Subcutaneous abdominal adipose tissue (tissue), 5 donors: ENCODE measurements around the gene NLRP8.

Experiments used
- H3K27ac ChIP-seq: one replicate; pipeline ENCODE4 v1.7.0; 2013; ENCODE audit warnings: low read depth, mild to moderate bottlenecking, inconsistent platforms, low read length, moderate library complexity
- H3K27me3 ChIP-seq, 5 donors: one replicate each; pipeline ENCODE4 v1.7.0; 2013; ENCODE audit warnings: low read length in 5 of 5, inconsistent platforms in 1 of 5; ENCODE audit not compliant: control insufficient read depth in 5 of 5, insufficient read depth in 4 of 5
- H3K36me3 ChIP-seq, 5 donors: one replicate each; pipeline ENCODE4 v1.7.0; 2013; ENCODE audit warnings: low read length in 5 of 5; ENCODE audit not compliant: control insufficient read depth in 5 of 5, insufficient read depth in 5 of 5
- H3K4me1 ChIP-seq, 5 donors: one replicate each; pipeline ENCODE4 v1.7.0; 2013; ENCODE audit warnings: low read length in 5 of 5, mild to moderate bottlenecking in 3 of 5, moderate library complexity in 1 of 5; ENCODE audit not compliant: control insufficient read depth in 5 of 5, insufficient read depth in 5 of 5
- H3K4me3 ChIP-seq, 5 donors: one replicate each; pipeline ENCODE4 v1.7.0; 2013; ENCODE audit warnings: low read length in 5 of 5, low read depth in 1 of 5
- H3K9ac ChIP-seq, 5 donors: one replicate each; pipeline ENCODE4 v1.7.0; 2013; ENCODE audit warnings: low read length in 5 of 5, mild to moderate bottlenecking in 4 of 5, moderate library complexity in 3 of 5
- H3K9me3 ChIP-seq, 5 donors: one replicate each; pipeline ENCODE4 v1.7.0; 2013; ENCODE audit warnings: low read length in 5 of 5; ENCODE audit not compliant: control insufficient read depth in 5 of 5
- donor health status: healthy.
- donor health status: healthy.
- donor health status: healthy.
- donor health status: healthy.
- donor health status: healthy.

The NLRP8 gene

DNA sequence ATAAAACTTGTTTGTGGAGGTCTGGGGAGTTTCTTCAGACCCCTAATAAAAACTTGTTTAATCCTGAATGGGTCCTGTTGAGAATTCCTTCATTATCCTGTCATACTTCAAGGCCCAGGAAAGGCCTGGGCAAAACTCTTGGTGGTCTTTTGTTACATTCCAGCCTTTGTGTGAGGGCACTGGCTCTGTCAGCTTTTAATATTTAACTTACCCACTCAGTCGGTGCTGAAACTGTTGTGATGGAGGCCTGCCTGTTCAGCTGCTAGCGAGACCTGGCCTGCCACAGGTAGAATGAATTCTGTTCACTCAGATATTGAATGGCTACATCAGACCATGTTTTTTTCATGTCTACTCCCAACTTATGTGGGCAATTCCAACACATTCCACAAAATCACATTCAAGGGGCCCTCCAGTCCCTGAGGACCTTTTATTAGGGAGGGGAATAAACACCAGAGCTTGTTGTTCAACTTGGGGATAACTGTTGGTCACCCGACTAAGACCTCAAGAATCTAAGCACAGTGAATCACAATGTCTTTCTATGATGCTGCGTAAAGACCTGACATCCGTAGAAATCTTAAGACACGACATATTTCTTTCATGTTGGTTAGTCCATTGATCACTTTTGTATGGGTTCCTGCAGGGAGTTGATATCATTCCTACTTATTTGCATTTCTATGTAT, 12.5 kb downstream of the NLRP8 start:
- Histone ChIP-seq H3K27me3 (peaks cover 0 to 5% (median 0%) of the 10 kb centered on the region in 5 donors), H3K36me3 (no peaks in the 10 kb centered on the region), H3K9me3 (no peaks in the 10 kb centered on the region), H3K9ac (no peak overlapping the region), H3K4me1 (peaks cover 0 to 2% (median 0%) of the 10 kb centered on the region in 5 donors), H3K4me3 (no peak overlapping the region), H3K27ac (no peak overlapping the region)

GRCh38 chr19:55962186-55962585, 14.6 kb downstream of the NLRP8 start:
- no peak overlapping the region for H3K4me3 ChIP-seq
- no peak overlapping the region for H3K9ac ChIP-seq
- no peaks in the 10 kb centered on the region for H3K4me1 ChIP-seq
- no peak overlapping the region for H3K27ac ChIP-seq
- H3K27me3 ChIP-seq: peaks cover 0 to 5% (median 0%) of the 10 kb centered on the region in 5 donors
- H3K9me3 ChIP-seq: no peaks in the 10 kb centered on the region
- no peaks in the 10 kb centered on the region for H3K36me3 ChIP-seq

- Histone ChIP-seq H3K9me3 (peaks cover under 1 to 3% (median 2%) of the 10 kb centered on the region in 5 donors), H3K27me3 (peaks cover 0 to 4% (median 0%) of the 10 kb centered on the region in 5 donors), H3K9ac (no peak overlapping the region), H3K27ac (no peak overlapping the region), H3K4me3 (no peak overlapping the region), H3K4me1 (no peaks in the 10 kb centered on the region), H3K36me3 (no peaks in the 10 kb centered on the region)
These were observed 26.4 kb downstream of the NLRP8 start for GRCh38 chr19:55973982-55974381.

DNA sequence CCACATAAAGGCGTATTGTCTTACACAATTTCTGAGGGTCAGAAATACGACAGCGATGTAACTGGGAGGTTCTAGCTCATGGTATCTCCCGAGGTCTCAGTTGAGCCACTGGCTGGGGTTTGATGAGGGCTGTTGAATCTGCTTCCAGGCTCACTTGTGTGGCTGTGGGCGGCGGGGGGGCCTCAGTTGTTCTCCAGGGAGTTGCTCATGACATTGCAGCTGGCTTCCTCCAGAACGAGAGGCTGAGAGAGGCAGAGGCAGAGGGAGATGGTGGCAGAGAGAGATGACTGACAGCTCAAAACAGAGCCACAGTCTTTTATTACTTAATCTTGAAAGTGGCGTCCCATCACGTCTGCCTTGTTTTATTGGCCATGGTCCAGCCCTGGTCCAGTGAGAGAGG, 32.8 kb downstream of the NLRP8 start:
- Histone ChIP-seq H3K36me3 (no peaks in the 10 kb centered on the region), H3K9me3 (peaks cover 3 to 7% (median 4%) of the 10 kb centered on the region in 5 donors), H3K9ac (no peak overlapping the region), H3K27me3 (peaks cover 0 to 4% (median 0%) of the 10 kb centered on the region in 5 donors), H3K27ac (no peak overlapping the region), H3K4me1 (no peaks in the 10 kb centered on the region), H3K4me3 (no peak overlapping the region)

GRCh38 chr19:55985254-55985653, 37.6 kb downstream of the NLRP8 start:
- no peak overlapping the region for H3K27ac ChIP-seq
- peaks cover 0 to 5% (median 3%) of the 10 kb centered on the region in 5 donors for H3K27me3 ChIP-seq
- H3K9me3 ChIP-seq: no peaks in the 10 kb centered on the region
- H3K9ac ChIP-seq: no peak overlapping the region
- no peaks in the 10 kb centered on the region for H3K4me1 ChIP-seq
- no peaks in the 10 kb centered on the region for H3K36me3 ChIP-seq
- H3K4me3 ChIP-seq: no peak overlapping the region

- H3K4me1 ChIP-seq: no peaks in the 10 kb centered on the region
- H3K27me3 ChIP-seq: peaks cover 0 to 4% (median 0%) of the 10 kb centered on the region in 5 donors
- no peaks in the 10 kb centered on the region for H3K36me3 ChIP-seq
- H3K4me3 ChIP-seq: no peak within 1 kb of the TSS
- H3K27ac ChIP-seq: no peak within 1 kb of the TSS
- H3K9ac ChIP-seq: no peak within 1 kb of the TSS
- H3K9me3 ChIP-seq: no peaks in the 10 kb centered on the region
These were observed 38.9 kb downstream of the NLRP8 start, which contains the start of gene NLRP5 for GRCh38 chr19:55986487-55986886. NLRP5 (plus strand) TSS chr19:55986775.

- H3K4me1 ChIP-seq: no peaks in the 10 kb centered on the region
- peaks cover 0 to 4% (median 0%) of the 10 kb centered on the region in 5 donors for H3K27me3 ChIP-seq
- no peak overlapping the region for H3K9ac ChIP-seq
- no peak overlapping the region for H3K4me3 ChIP-seq
- H3K9me3 ChIP-seq: peaks cover 0 to 7% (median under 1%) of the 10 kb centered on the region in 5 donors
- H3K36me3 ChIP-seq: no peaks in the 10 kb centered on the region
- H3K27ac ChIP-seq: no peak overlapping the region
These were observed 43.2 kb downstream of the NLRP8 start for GRCh38 chr19:55990831-55991230.

DNA sequence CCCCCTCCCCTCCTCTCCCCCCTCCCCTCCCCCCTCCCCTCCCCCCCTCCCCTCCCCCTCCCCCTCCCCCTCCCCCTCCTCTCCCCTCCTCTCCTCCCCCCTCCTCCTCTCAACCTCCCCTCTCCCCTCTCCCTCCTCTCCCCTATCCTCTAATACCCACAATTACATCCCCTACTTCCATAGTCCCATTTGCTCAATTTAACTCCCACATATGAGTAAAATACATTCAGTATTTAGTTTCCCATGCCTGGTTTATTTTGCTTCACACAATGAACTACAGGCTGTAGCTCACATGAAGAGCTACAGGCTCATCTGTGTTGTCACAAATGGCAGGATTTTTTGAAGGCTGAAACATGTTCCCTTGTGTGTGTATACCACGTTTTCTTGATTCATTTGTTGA, 45.9 kb downstream of the NLRP8 start:
- Histone ChIP-seq H3K36me3 (no peaks in the 10 kb centered on the region), H3K27ac (no peak overlapping the region), H3K9ac (no peak overlapping the region), H3K27me3 (no peaks in the 10 kb centered on the region), H3K9me3 (peaks cover 0 to 13% (median 5%) of the 10 kb centered on the region in 5 donors), H3K4me3 (no peak overlapping the region), H3K4me1 (no peaks in the 10 kb centered on the region)

DNA sequence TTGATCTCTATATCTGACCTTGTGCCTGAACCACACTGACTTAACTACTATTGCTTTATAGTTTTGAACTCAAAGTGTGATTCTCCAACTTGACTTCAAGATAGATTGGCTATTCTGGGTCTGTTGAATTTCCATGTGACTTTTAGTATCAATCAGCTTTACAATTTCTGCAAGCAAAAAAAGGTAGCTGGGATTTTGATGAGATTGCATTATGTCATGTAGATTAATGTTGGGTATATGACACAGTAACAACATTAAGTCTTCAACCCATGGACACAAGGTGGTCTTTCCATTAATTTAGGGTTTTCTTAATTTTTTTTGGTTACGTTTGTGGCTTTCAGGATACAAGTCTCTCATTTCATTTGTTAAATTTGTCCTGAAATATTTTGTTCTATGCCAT, 67.1 kb downstream of the NLRP8 start:
- H3K4me1 ChIP-seq: no peaks in the 10 kb centered on the region
- peaks cover 0 to 14% (median 0%) of the 10 kb centered on the region in 5 donors for H3K9me3 ChIP-seq
- H3K9ac ChIP-seq: no peak overlapping the region
- H3K4me3 ChIP-seq: no peak overlapping the region
- H3K36me3 ChIP-seq: no peaks in the 10 kb centered on the region
- H3K27ac ChIP-seq: no peak overlapping the region
- no peaks in the 10 kb centered on the region for H3K27me3 ChIP-seq

DNA sequence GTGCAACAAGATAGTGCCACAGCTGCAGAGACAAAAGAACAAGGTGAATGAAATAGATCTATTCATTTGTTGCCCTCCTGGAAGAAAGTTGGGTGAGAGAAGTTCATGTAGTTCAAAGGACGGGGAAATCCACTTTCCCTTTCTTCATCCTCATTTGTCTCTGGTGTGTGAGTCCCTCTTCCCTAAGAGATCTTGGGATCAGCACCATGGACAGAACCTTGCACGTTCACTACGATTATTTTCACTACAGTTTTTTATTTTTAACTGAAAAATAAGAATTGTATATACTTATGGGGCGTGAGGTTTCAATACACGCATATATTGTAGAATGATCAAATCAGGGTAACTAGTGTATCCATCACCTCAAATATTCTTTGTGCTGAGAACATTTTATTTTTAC, 68.1 kb downstream of the NLRP8 start:
- Histone ChIP-seq H3K27me3 (no peaks in the 10 kb centered on the region), H3K4me1 (no peaks in the 10 kb centered on the region), H3K36me3 (no peaks in the 10 kb centered on the region), H3K9me3 (peaks cover 0 to 11% (median 0%) of the 10 kb centered on the region in 5 donors), H3K27ac (no peak overlapping the region), H3K9ac (no peak overlapping the region), H3K4me3 (no peak overlapping the region)
